Endothelial cell of umbilical vein (primary cell): Measurements from ENCODE around the gene GPR162. TPM values are rescaled to one million over a fixed set of nuclear protein-coding genes. Genes with fewer than 3 reads are reported as not detected.

Experiments
- BruUV-seq: library from RNA; stranded (reverse); fragments of 400-500 nt; replicated peaks from 2 replicates; lab custom pipeline; 2021; lab: Mats Ljungman, UMichigan
- CTCF ChIA-PET: fragments of 300-600, 350-600 bp; sonication (Branson Sonifier 250); formaldehyde crosslinking; loops from one replicate; lab custom pipeline; 2021; ENCODE audit warnings: antibody characterized with exemption, inconsistent platforms; lab: Charles Lee
- POLR2A ChIA-PET: fragments of 300-600, 350-600 bp; sonication (Branson Sonifier 250); formaldehyde crosslinking; loops from one replicate; lab custom pipeline; 2021; ENCODE audit warnings: antibody characterized with exemption, inconsistent platforms; lab: Charles Lee
- DNase-seq: peaks from one replicate; pipeline ENCODE4 v3.0.0-alpha.2; 2011; ENCODE audit warnings: low read depth, low spot score
- FAIRE-seq: peaks from 2 replicates; lab custom pipeline; 2011; peaks lifted over from hg19 to GRCh38; lab: Jason Lieb, UNC
- H2AFZ ChIP-seq: 2 replicates; pipeline ENCODE4 v1.6.0; 2012; ENCODE audit warnings: low read depth, low read length, control low read depth, inconsistent platforms
- H3K27ac ChIP-seq: 2 replicates; pipeline ENCODE4 v1.5.1; 2011; ENCODE audit warnings: low read depth, mild to moderate bottlenecking, control low read depth, low read length, moderate library complexity; ENCODE audit not compliant: insufficient read depth
- H3K27me3 ChIP-seq, 2 experiments: 2 replicates each; pipeline versions ENCODE4 v1.6.0 to v1.6.1; 2011; ENCODE audit warnings: low read length in 2 of 2, mixed read lengths in 1 of 2; ENCODE audit not compliant: control insufficient read depth in 2 of 2, insufficient read depth in 2 of 2
- H3K36me3 ChIP-seq, 2 experiments: 2 replicates in 1 of 2; 3 replicates in 1 of 2; pipeline ENCODE4 v1.5.1; 2011; ENCODE audit warnings: low read length in 2 of 2, mild to moderate bottlenecking in 1 of 2, moderate library complexity in 1 of 2; ENCODE audit not compliant: control insufficient read depth in 2 of 2, insufficient read depth in 2 of 2; ENCODE audit errors: extremely low read depth in 1 of 2
- H3K4me1 ChIP-seq: 3 replicates; pipeline ENCODE4 v1.5.1; 2011; ENCODE audit warnings: mild to moderate bottlenecking, low read length; ENCODE audit not compliant: control insufficient read depth, insufficient read depth; ENCODE audit errors: extremely low read depth
- H3K4me2 ChIP-seq: 2 replicates; pipeline ENCODE4 v1.6.1; 2011; ENCODE audit warnings: low read length, control low read depth, mixed read lengths; ENCODE audit not compliant: insufficient read depth
- H3K4me3 ChIP-seq, 3 experiments: fragments of 200-600 bp in 1 of 3; sonication (generic), shearing (Covaris generic) in 1 of 3; replicated peaks in 1 of 3; 2 replicates each; pipeline ENCODE4 v1.5.1; 2011 to 2016; ENCODE audit warnings: control low read depth in 3 of 3, low read length in 3 of 3, mild to moderate bottlenecking in 2 of 3, inconsistent platforms in 1 of 3, low read depth in 1 of 3, moderate library complexity in 1 of 3; ENCODE audit not compliant: insufficient read depth in 1 of 3
- H3K79me2 ChIP-seq: 2 replicates; pipeline ENCODE4 v1.6.0; 2012; ENCODE audit warnings: low read length, inconsistent platforms; ENCODE audit not compliant: control insufficient read depth, insufficient read depth
- H3K9ac ChIP-seq: replicated peaks from 2 replicates; pipeline ENCODE3; 2011; ENCODE audit warnings: low read length, control low read depth; ENCODE audit not compliant: insufficient read depth; ENCODE audit errors: extremely low read depth
- H3K9me1 ChIP-seq: replicated peaks from 3 replicates; pipeline ENCODE4 v1.6.0; 2011; ENCODE audit warnings: mild to moderate bottlenecking, low read length; ENCODE audit not compliant: control insufficient read depth, insufficient read depth; ENCODE audit errors: extremely low read depth
- H3K9me3 ChIP-seq: replicated peaks from 2 replicates; pipeline ENCODE4 v1.5.1; 2012; ENCODE audit warnings: low read length, inconsistent platforms; ENCODE audit not compliant: control insufficient read depth, insufficient read depth
- H4K20me1 ChIP-seq: replicated peaks from 2 replicates; pipeline ENCODE3; 2011; ENCODE audit warnings: mild to moderate bottlenecking, low read length; ENCODE audit not compliant: control insufficient read depth, insufficient read depth; ENCODE audit errors: extremely low read depth
- EZH2 ChIP-seq: IDR thresholded peaks from 2 replicates; pipeline ENCODE4 v1.6.1; 2012; ENCODE audit warnings: borderline replicate concordance, low read depth, mild to moderate bottlenecking, moderate library complexity, low read length, inconsistent platforms; ENCODE audit not compliant: severe bottlenecking
- GATA2 ChIP-seq: IDR thresholded peaks from 2 replicates; pipeline ENCODE4 v1.7.0; 2011; ENCODE audit warnings: low read depth, mild to moderate bottlenecking, moderate library complexity, mixed read lengths, low read length; ENCODE audit not compliant: insufficient read length, insufficient read depth
- MYC ChIP-seq: IDR thresholded peaks from one replicate; pipeline ENCODE4 v1.6.1; 2011; ENCODE audit warnings: mild to moderate bottlenecking, low read depth, low read length
- POLR2AphosphoS5 ChIP-seq: IDR thresholded peaks from 2 replicates; pipeline ENCODE4 v1.6.1; 2012; ENCODE audit warnings: low read depth, mild to moderate bottlenecking, control low read depth, low read length, moderate library complexity; ENCODE audit not compliant: insufficient read depth
- dilution Hi-C: fragments of 300-500 bp; cut with MboI; formaldehyde crosslinking; loops from one replicate; pipeline ENCODE4 v1.15.0; 2019; ENCODE audit warnings: low sequenced_read_pairs; ENCODE audit not compliant: extremely low pct_ligation_motif_present
- intact Hi-C: fragments of 100-400 bp; cut with micrococcal nuclease; formaldehyde crosslinking; loops from one replicate; pipeline ENCODE4 v1.10.0; 2022
- polyA plus RNA-seq, 4 experiments: library from polyadenylated mRNA; depleted of rRNA in 3 of 4; stranded (reverse) in 3 of 4; unstranded in 1 of 4; fragments of >200 nt; gene quantifications; 2 replicates each; pipeline versions ENCODE4 v1.2.1 to v1.2.3, GENCODE V29; 2011 to 2012; ENCODE audit warnings: missing spikeins in 1 of 4
- total RNA-seq: library from RNA; stranded (reverse); gene quantifications from 2 replicates; pipeline ENCODE4 v1.2.3, GENCODE V29; 2021
- TF ChIP-seq, protein P1 (sequence below): IDR thresholded peaks from 2 replicates; pipeline ENCODE4 v1.6.1; 2011; ENCODE audit not compliant: insufficient read depth, insufficient read length
- TF ChIP-seq, protein P2 (sequence below), 2 donors: IDR thresholded peaks; 1 replicate in 1 of 2; 2 replicates in 1 of 2; pipeline ENCODE4 v1.5.1; 2011; ENCODE audit warnings: low read length in 2 of 2, mild to moderate bottlenecking in 2 of 2, moderate library complexity in 2 of 2, control low read depth in 1 of 2, inconsistent platforms in 1 of 2, low read depth in 1 of 2; ENCODE audit not compliant: insufficient read depth in 1 of 2; ENCODE audit errors: extremely low read depth in 1 of 2

Gene GPR162
- total and polyA plus RNA-seq, 2 donors (not counting 3 experiments of a cell fraction or from before 2014, with no cell fraction given): 9.7 to 13.7 TPM

DNA sequence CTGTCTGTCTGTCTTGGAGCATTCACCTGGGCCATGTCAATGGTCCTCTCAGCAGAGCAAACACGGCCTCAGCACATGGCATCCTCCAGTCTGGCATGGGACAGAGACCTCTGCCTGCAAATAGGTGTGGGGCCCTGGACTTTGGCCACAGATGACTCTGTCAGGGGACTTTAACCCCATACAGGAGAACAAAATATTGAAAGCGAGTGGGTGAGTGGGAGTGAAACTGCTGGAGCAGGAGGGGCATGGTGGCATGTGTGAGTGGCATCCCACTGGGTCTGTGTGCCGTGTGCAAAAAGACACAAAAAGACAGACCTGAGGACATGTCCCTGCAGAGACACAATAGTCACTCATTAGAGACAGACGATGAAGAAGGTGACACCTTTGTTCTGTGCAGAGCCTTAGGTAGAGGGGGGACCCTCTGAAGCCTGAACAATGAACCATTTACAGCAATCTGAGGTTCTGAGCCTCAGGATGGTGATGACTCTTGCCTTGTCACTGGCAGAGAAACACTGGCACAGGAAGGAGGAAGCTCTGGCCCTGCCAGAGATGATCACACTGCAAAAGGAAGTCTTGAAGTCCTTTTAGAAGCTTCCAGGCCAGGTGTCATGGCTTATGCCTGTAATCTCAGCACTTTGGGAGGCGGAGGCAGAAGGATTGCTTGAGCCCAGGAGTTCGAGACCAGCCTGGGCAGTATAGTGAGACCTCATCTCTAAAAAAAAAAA lies 41.8 kb upstream of the GPR162 start:
- Histone ChIP-seq H4K20me1 (no peaks in the 10 kb centered on the region), H3K4me3 (no peak overlapping the region), H3K9me1 (no peaks in the 10 kb centered on the region), H3K27ac (no peak overlapping the region), H2AFZ (no peak overlapping the region), H3K36me3 (peaks cover 0 to 5% of the 10 kb centered on the region in 2 experiments), H3K79me2 (no peaks in the 10 kb centered on the region), H3K27me3 (no peaks in the 10 kb centered on the region), H3K4me2 (no peak overlapping the region), H3K9me3 (no peaks in the 10 kb centered on the region), H3K4me1 (peaks cover 5% of the 10 kb centered on the region), H3K9ac (no peak overlapping the region)
- POLR2A ChIA-PET: no interaction called here
- TF ChIP-seq MYC: no peak
- TF ChIP-seq POLR2AphosphoS5: no peak
- TF ChIP-seq, protein P1, sequence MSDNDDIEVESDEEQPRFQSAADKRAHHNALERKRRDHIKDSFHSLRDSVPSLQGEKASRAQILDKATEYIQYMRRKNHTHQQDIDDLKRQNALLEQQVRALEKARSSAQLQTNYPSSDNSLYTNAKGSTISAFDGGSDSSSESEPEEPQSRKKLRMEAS: no peak
- TF ChIP-seq, protein P2, sequence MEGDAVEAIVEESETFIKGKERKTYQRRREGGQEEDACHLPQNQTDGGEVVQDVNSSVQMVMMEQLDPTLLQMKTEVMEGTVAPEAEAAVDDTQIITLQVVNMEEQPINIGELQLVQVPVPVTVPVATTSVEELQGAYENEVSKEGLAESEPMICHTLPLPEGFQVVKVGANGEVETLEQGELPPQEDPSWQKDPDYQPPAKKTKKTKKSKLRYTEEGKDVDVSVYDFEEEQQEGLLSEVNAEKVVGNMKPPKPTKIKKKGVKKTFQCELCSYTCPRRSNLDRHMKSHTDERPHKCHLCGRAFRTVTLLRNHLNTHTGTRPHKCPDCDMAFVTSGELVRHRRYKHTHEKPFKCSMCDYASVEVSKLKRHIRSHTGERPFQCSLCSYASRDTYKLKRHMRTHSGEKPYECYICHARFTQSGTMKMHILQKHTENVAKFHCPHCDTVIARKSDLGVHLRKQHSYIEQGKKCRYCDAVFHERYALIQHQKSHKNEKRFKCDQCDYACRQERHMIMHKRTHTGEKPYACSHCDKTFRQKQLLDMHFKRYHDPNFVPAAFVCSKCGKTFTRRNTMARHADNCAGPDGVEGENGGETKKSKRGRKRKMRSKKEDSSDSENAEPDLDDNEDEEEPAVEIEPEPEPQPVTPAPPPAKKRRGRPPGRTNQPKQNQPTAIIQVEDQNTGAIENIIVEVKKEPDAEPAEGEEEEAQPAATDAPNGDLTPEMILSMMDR (IDR thresholded peaks at IDR 0.05; ENCODE audit: extremely low read depth in 1 of 2, insufficient read depth in 1 of 2, low read depth in 1 of 2, low read length in 2 of 2): no peak
- TF ChIP-seq GATA2: no peak
- no peak for TF ChIP-seq EZH2
- FAIRE-seq (no peak), DNase-seq (no peak)
- intact Hi-C loops: loop anchor here (1.0 to 5.0 kb wide), 6 partner anchors 13 to 163 kb away; partner anchors contain the start of genes MLF2 and ZNF384
- dilution Hi-C loops: no loop called here
- no TSS peak for BruUV-seq
- CTCF ChIA-PET: interaction anchor here (1.6 to 9.5 kb wide), 6 partner anchors 13 to 159 kb away, joined by 5 to 107 read pairs (median 10); partner anchors contain the start of genes MLF2 and PTMS
